Ovary (tissue), 3 donors: ENCODE measurements around the gene PGD.

Source experiments
- EP300 ChIP-seq: sonication (generic); formaldehyde crosslinking; IDR thresholded peaks from one replicate; pipeline ENCODE4 v1.6.1; 2017; ENCODE audit warnings: antibody characterized with exemption
- TF ChIP-seq, protein P1 (sequence below), 3 donors: fragments of 450-650 bp in 2 of 3; fragments of 200-600 bp in 1 of 3; IDR thresholded peaks; one replicate each; pipeline versions ENCODE4 v1.5.1 to v1.8.0; 2016 to 2022; ENCODE audit warnings: antibody characterized with exemption in 3 of 3, mild to moderate bottlenecking in 1 of 3
- donor health status: DM: no; HTN: no; CAD: no.

DNA sequence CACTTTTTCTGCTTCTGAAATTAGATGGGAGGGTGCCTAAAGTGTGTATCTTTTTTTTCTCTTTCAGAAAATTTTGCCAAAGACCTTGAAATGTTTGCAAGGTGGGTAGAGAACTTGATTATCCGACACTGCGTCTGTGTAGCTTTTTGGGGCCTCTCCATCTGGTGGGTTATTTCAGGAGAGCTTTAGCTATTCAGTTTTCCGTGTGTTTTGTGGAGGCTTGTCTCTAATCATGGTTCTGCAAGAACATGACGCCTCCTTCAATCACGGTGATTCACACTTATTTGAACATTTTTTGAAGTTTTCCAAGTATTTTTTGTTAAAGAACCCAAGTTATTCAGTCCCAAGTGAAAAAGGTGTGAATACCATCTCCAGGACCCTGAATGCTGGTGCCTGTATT is 35.7 kb downstream of the PGD start:
- TF ChIP-seq, protein P1, sequence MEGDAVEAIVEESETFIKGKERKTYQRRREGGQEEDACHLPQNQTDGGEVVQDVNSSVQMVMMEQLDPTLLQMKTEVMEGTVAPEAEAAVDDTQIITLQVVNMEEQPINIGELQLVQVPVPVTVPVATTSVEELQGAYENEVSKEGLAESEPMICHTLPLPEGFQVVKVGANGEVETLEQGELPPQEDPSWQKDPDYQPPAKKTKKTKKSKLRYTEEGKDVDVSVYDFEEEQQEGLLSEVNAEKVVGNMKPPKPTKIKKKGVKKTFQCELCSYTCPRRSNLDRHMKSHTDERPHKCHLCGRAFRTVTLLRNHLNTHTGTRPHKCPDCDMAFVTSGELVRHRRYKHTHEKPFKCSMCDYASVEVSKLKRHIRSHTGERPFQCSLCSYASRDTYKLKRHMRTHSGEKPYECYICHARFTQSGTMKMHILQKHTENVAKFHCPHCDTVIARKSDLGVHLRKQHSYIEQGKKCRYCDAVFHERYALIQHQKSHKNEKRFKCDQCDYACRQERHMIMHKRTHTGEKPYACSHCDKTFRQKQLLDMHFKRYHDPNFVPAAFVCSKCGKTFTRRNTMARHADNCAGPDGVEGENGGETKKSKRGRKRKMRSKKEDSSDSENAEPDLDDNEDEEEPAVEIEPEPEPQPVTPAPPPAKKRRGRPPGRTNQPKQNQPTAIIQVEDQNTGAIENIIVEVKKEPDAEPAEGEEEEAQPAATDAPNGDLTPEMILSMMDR (IDR thresholded peaks at IDR 0.05): no peak
- no peak for TF ChIP-seq EP300
